Measurements from ENCODE around the gene FN3K. TPM values are rescaled to one million over a fixed set of nuclear protein-coding genes. Genes with fewer than 3 reads are reported as not detected.

The FN3K gene
- total RNA-seq, 2 donors from 2014 or later = 5.1 to 28.3 TPM

DNA sequence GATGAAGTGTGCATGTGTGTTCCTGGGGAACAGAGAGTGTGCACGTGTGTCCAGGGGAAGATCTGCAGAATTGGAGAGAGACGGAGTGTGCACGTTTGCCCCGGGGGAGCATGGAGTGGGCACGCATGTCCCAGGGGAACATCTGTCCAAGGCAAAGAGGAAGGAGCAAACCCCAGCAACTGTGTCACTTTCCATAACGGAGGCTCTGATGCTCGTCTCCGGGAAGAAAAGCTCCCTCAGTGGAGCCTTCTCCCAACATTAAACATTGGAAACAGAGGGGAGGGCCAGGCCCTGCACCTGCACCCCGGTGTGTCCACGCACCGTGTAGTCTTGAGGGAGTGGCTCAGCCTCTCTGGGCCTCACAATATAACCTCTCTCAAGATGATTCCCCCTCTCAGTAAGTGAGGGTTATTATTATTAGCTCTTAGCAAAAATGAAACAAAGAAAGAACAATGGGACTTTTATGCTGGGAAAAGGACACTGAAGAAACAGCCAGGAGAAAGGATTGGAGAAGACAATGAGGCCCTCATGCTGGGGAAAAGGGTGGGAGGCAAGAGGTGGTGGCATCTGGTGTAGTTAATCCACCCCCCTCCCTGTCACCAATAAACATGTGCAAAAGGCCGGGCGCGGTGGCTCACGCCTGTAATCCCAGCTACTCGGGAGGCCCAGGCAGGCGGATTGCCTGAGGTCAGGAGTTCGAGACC is 44.5 kb upstream of the FN3K start:
- Histone ChIP-seq H3K4me1 (no peaks in the 10 kb centered on the region), H3K27me3 (no peaks in the 10 kb centered on the region), H3K9me3 (peaks cover 3 to 10% of the 10 kb centered on the region in 2 donors), H3K4me3 (no peak overlapping the region), H3K36me3 (no peaks in the 10 kb centered on the region), H3K27ac (no peak overlapping the region)
- DNase-seq (ENCODE audit: low spot score) = no peak
- TF ChIP-seq, protein P1, sequence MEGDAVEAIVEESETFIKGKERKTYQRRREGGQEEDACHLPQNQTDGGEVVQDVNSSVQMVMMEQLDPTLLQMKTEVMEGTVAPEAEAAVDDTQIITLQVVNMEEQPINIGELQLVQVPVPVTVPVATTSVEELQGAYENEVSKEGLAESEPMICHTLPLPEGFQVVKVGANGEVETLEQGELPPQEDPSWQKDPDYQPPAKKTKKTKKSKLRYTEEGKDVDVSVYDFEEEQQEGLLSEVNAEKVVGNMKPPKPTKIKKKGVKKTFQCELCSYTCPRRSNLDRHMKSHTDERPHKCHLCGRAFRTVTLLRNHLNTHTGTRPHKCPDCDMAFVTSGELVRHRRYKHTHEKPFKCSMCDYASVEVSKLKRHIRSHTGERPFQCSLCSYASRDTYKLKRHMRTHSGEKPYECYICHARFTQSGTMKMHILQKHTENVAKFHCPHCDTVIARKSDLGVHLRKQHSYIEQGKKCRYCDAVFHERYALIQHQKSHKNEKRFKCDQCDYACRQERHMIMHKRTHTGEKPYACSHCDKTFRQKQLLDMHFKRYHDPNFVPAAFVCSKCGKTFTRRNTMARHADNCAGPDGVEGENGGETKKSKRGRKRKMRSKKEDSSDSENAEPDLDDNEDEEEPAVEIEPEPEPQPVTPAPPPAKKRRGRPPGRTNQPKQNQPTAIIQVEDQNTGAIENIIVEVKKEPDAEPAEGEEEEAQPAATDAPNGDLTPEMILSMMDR (IDR thresholded peaks at IDR 0.05) = no peak

DNA sequence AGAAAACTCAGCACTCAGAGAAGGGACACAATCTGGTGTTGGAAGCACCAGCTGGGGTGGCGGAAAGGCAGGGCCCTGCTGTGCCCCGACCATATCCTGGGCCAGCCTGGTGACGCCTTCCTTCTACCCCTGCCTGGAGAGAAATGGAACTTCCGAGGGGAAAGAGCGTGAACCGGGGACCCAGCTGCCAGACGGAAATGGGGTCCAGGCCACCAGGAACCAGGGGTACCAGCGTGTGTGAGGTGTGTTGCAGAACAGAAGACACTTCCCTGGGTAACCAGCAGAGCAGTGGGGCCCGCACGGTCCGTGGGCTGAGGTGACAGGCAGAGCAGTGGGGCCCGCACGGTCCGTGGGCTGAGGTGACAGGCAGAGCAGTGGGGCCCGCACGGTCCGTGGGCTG is 43.7 kb upstream of the FN3K start:
- no peaks in the 10 kb centered on the region for H3K36me3 ChIP-seq

DNA sequence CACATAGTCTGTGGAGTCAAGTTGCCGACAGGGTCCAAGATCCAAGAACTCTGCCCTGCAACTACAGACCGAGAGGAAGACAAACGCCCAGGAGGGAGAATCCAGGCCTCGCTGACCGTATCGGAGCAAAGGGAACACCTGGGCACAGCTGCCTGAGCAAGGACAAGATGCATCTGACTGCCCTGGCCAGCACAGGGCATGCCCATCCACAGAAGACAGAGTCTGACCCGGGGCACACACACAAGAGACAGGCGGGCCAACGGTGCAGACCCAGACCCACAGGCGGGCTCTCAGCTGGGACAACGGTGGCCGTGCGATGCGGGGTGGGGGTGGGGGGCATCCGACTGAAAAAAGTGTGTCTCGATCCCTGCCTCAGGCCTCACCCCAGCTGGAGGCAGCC is 43.1 kb upstream of the FN3K start:
- Histone ChIP-seq H3K27me3 (no peaks in the 10 kb centered on the region), H3K27ac (no peak overlapping the region), H3K36me3 (no peaks in the 10 kb centered on the region), H3K4me3 (no peak overlapping the region), H3K9me3 (peaks cover 3 to 10% of the 10 kb centered on the region in 2 donors), H3K4me1 (peaks cover 0 to 5% of the 10 kb centered on the region in 2 donors)
- TF ChIP-seq, protein P1 (IDR thresholded peaks at IDR 0.05) = no peak
- DNase-seq (ENCODE audit: low spot score) = no peak

More for the DNA sequence above, 43.7 kb upstream of the FN3K start:
- TF ChIP-seq, protein P1 (IDR thresholded peaks at IDR 0.05) = no peak
- Histone ChIP-seq H3K4me1 (no peaks in the 10 kb centered on the region), H3K27ac (no peak overlapping the region), H3K4me3 (no peak overlapping the region), H3K27me3 (no peaks in the 10 kb centered on the region), H3K9me3 (peaks cover 3 to 10% of the 10 kb centered on the region in 2 donors)
- no peak for DNase-seq (ENCODE audit: low spot score)

DNA sequence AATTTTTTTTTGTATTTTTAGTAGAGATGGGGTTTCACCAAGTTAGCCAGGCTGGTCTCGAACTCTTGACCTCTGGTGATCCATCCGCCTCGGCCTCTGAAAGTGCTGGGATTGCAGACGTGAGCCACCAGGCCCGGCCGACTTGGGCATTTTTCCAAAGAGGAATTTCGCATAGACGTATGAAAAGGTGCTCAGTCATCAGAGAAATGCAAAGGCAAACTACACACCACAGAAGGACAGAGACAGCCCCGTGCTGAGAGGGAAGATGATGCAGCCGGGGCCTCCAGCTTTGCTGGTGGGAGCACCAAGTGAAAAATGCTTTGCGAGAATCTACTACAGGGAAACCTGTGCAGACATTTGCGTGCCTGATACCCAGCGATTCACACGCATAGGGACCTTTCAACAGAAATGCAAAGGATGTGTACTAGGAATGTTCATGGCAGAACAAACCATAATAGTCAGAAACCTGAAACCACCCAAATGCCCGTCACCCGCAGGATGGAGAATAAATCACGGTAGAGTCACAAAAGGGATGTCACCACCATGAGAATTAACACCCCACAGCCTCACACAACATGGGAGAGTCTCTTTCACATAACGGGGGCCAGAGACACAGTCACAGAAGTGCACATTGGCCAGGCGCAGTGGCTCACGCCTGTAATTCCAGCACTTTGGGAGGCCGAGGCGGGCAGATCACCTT is 42.1 kb upstream of the FN3K start:
- Histone ChIP-seq H3K36me3 (no peaks in the 10 kb centered on the region), H3K4me1 (peaks cover 0 to 12% of the 10 kb centered on the region in 2 donors), H3K27ac (no peak overlapping the region), H3K27me3 (no peaks in the 10 kb centered on the region), H3K9me3 (peaks cover 3 to 10% of the 10 kb centered on the region in 2 donors), H3K4me3 (no peak overlapping the region)
- TF ChIP-seq, protein P1 (IDR thresholded peaks at IDR 0.05) = no peak
- DNase-seq (ENCODE audit: low spot score) = no peak

DNA sequence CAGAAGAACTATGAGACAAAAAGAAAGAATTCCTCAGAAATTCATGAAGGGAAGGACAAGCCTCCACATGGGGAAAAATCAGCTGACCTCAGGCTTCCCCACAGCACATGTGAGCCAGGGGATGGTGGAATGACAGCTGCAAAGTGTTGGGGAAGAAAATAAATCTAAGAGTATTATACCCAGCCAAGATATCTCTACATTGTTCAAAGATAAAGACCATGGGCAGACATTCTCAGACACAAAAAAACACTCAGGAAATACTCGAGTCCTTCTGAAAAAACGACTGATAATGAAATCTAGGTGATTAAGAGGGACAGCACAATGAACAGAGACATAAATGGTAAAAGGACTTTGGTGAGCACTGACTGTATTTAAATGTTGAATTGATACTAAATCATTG is 40.8 kb upstream of the FN3K start:
- TF ChIP-seq, protein P1 (IDR thresholded peaks at IDR 0.05) = no peak
- no peak for DNase-seq (ENCODE audit: low spot score)
- H3K9me3 ChIP-seq = peaks cover 3 to 10% of the 10 kb centered on the region in 2 donors

More for the DNA sequence above, 40.8 kb upstream of the FN3K start:
- Histone ChIP-seq H3K4me3 (no peak overlapping the region), H3K27ac (no peak overlapping the region), H3K27me3 (no peaks in the 10 kb centered on the region), H3K4me1 (peaks cover 0 to 19% of the 10 kb centered on the region in 2 donors), H3K36me3 (no peaks in the 10 kb centered on the region)
